Brain pericyte (primary cell): ENCODE data around the gene KIR2DL3.

Experiments used
- DNase-seq: peaks from one replicate; pipeline ENCODE4 v3.0.0-alpha.2; 2012; ENCODE audit warnings: low read depth, low spot score

The KIR2DL3 gene

DNA sequence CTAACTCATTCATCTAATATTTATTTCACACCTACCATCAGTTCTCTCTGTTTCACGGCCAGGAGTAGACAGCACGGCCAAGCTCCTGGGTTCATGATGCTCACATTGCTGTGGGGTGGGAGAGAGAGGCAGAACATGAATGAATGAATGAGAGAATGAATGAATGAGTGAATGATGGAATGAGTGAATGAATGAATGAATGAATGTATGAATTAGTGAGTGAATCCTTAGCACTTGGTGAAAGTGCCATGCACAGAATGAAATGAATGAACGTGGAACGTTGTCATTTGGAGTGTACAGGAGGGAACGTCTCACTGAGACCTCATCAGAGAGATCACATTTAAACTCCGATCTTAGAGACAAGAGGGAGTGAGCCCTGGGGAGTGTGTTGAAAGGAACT, 53.2 kb downstream of the KIR2DL3 start:
- no peak for DNase-seq

DNA sequence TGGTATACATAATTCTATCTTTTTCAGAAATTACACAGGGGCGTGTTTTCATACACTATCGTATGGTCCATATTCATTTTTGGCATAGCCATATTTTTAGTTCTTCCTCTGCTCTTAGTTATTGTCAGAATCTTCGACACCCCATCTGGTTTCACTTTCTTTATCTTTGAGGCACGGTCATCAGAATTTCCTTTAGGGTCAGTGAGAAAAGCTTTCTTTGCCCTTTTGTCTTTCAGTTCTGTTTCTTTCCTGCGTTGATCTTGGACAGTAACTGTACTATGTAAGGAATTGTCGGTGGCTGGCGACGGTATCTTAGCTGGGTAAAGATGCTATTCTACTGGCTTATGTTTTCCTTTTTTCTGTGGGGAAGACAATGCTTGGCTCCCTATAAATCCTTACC, 54.5 kb downstream of the KIR2DL3 start:
- no peak for DNase-seq

DNA sequence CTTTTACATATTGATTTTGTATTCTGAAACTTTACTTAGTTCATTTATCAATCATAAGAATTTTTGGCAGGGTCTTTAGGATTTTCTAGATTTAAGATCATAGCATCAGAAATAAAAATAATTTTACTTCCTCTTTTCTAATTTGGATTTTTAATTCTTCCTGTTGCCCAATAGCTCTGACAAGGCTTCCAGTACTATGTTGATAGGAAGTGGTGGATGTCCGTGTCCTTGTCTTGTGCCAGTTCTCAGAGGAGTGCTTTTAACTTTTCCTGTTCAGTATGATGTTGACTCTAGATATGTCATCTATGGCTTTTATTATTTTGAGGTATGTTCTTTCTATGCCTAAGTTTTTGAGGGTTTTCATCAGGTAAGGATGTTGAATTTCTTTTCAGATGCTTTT, 57.4 kb downstream of the KIR2DL3 start:
- no peak for DNase-seq
